Right lobe of liver (tissue), 6 donors: ENCODE measurements around the gene ZNF548. TPM values are rescaled to one million over a fixed set of nuclear protein-coding genes. Genes with fewer than 3 reads are reported as not detected.

Experiments
- ATAC-seq, 4 donors: fragments of 200-7000 bp; cut with Tn5 transposase; one replicate each; pipeline ENCODE4 v1.9.1; 2020; ENCODE audit warnings: mild to moderate bottlenecking in 4 of 4, moderate library complexity in 4 of 4
- DNase-seq, 3 donors: peaks; one replicate each; pipeline ENCODE4 v3.0.0-alpha.2; 2020
- H3K27ac ChIP-seq, 3 donors: fragments of 200-600 bp; one replicate each; pipeline ENCODE4 v1.8.0; 2022
- H3K27me3 ChIP-seq, 2 donors: fragments of 200-600 bp; one replicate each; pipeline ENCODE4 v1.8.0; 2022
- H3K36me3 ChIP-seq, 4 donors: fragments of 200-600 bp; sonication (generic) in 1 of 4; one replicate each; pipeline versions ENCODE4 v1.5.1 to v1.8.0; 2017 to 2022; ENCODE audit warnings: control low read depth in 1 of 4
- H3K4me1 ChIP-seq, 4 donors: fragments of 200-600 bp; sonication (generic) in 1 of 4; one replicate each; pipeline versions ENCODE4 v1.5.1 to v1.8.0; 2017 to 2022; ENCODE audit warnings: control low read depth in 1 of 4
- H3K4me3 ChIP-seq, 3 donors: fragments of 200-600 bp; one replicate each; pipeline ENCODE4 v1.8.0; 2022
- H3K9me3 ChIP-seq, 4 donors: fragments of 200-600 bp; sonication (generic) in 1 of 4; one replicate each; pipeline versions ENCODE4 v1.5.1 to v1.8.0; 2017 to 2022; ENCODE audit warnings: control low read depth in 1 of 4
- CTCF ChIP-seq, 4 donors: fragments of 200-600 bp in 3 of 4; fragments of 450-650 bp in 1 of 4; IDR thresholded peaks; one replicate each; pipeline versions ENCODE4 v1.5.1 to v1.8.0; 2016 to 2022; ENCODE audit warnings: antibody characterized with exemption in 4 of 4, mild to moderate bottlenecking in 2 of 4
- POLR2A ChIP-seq: fragments of 450-650 bp; IDR thresholded peaks from one replicate; pipeline ENCODE4 v1.6.1; 2017; ENCODE audit warnings: antibody characterized with exemption, mild to moderate bottlenecking
- WGBS: methylation state at CpG from one replicate; pipeline ENCODE4 v1.1.6; 2018; ENCODE audit warnings: low coverage, low lambda C conversion rate; ENCODE audit not compliant: insufficient coverage; ENCODE audit errors: missing lambda C conversion rate; 5-methylcytosine and 5-hydroxymethylcytosine counted together
- intact Hi-C, 2 donors: fragments of 100-400 bp; cut with DNase I; formaldehyde crosslinking; loops; one replicate each; pipeline versions ENCODE4 v1.11.2 to v1.14.1; 2022
- total RNA-seq, 6 experiments: library from RNA; depleted of rRNA in 2 of 6; stranded (reverse); fragments of >200 nt in 2 of 6; fragmentation: NEBNext Ultra II Directional in 3 of 6; extraction: Animal tissue kit (Norgen Biotek cat#: 25700) in 3 of 6; gene quantifications; one replicate each; pipeline versions ENCODE4 v1.1.0 to v1.2.4, GENCODE V29; 2016 to 2023
- donor health status: DM: no; HTN: yes; CAD: no.
- donor health status: DM: no; HTN: no; CAD: no.
- donor health status: DM: no; HTN: no; CAD: no.
- donor health status: DM: no; HTN: yes; CAD: no.
- donor health status: DM: no; HTN: yes; CAD: no.

ZNF548 gene
- total RNA-seq, 6 experiments from 2014 or later, result 2.3 to 7.0 (median 4.8) TPM

GRCh38 chr19:57452307-57452706 lies 62.7 kb downstream of the ZNF548 start:
- no peaks in the 10 kb centered on the region for H3K27me3 ChIP-seq
- H3K4me3 ChIP-seq, result no peak overlapping the region
- peaks cover 0 to 17% (median 4%) of the 10 kb centered on the region in 4 donors for H3K9me3 ChIP-seq
- DNase-seq (no peak), ATAC-seq (no peak)
- WGBS, result 95% methylated on average over 3 of the region's 3 CpGs
- H3K27ac ChIP-seq, result no peak overlapping the region
- TF ChIP-seq POLR2A (no peak), CTCF (IDR thresholded peaks at IDR 0.05) (no peak)
- intact Hi-C loops, result no loop called here
- H3K4me1 ChIP-seq, result no peaks in the 10 kb centered on the region
- no peaks in the 10 kb centered on the region for H3K36me3 ChIP-seq

Other genes starting within 250 kb of the ZNF548 start
- not detected for gene ZIM3, start 244.7 kb upstream of the ZNF548 start, total RNA-seq
- gene DUXA, start 222.4 kb upstream of the ZNF548 start, total RNA-seq, result not detected
- 10 to 100 TPM in 5 of 6 experiments, 1 to 10 TPM in 1; 9.9 to 14.4 (median 12.1) TPM for gene ZNF264, start 198.4 kb upstream of the ZNF548 start, total RNA-seq
- 1 to 10 TPM in 1 of 6 experiments, under 1 TPM in 3, not detected in 2; 0.53 to 1.1 (median 0.77) TPM for gene AURKC, start 158.8 kb upstream of the ZNF548 start, total RNA-seq
- gene ZNF805, start 149.2 kb upstream of the ZNF548 start, total RNA-seq, result 1 to 10 TPM; 3.9 to 6.3 (median 5.5) TPM
- 10 to 100 TPM; 15.7 to 24.2 (median 21.8) TPM for gene ZNF460, start 109.4 kb upstream of the ZNF548 start, total RNA-seq
- gene ZNF543, start 69.4 kb upstream of the ZNF548 start, total RNA-seq, result 1 to 10 TPM; 1.9 to 2.7 (median 2.4) TPM
- 1 to 10 TPM; 1.5 to 2.8 (median 2.1) TPM for gene ZNF304, start 38.6 kb upstream of the ZNF548 start, total RNA-seq
- gene TRAPPC2B, start 26.3 kb upstream of the ZNF548 start, total RNA-seq, result 10 to 100 TPM in 1 of 6 experiments, 1 to 10 TPM in 5; 1.1 to 10.8 (median 3.1) TPM
- 1 to 10 TPM in 2 of 6 experiments, under 1 TPM in 4; 0.31 to 1.6 (median 0.93) TPM for gene ZNF547, start 26.3 kb upstream of the ZNF548 start, total RNA-seq
- gene ZNF17, start 21.3 kb downstream of the ZNF548 start, total RNA-seq, result 1 to 10 TPM; 1.8 to 4.6 (median 3.4) TPM
- gene ZNF749, start 45.5 kb downstream of the ZNF548 start, total RNA-seq, result 1 to 10 TPM; 2.2 to 6.0 (median 3.8) TPM
- under 1 TPM; 0.11 to 0.48 (median 0.19) TPM for gene VN1R1, start 67.3 kb downstream of the ZNF548 start, total RNA-seq
- 1 to 10 TPM; 1.7 to 4.8 (median 2.6) TPM for gene ZNF772, start 87.7 kb downstream of the ZNF548 start, total RNA-seq
- 1 to 10 TPM; 2.4 to 4.7 (median 3.4) TPM for gene ZNF419, start 97.9 kb downstream of the ZNF548 start, total RNA-seq
- 1 to 10 TPM; 1.3 to 4.1 (median 2.2) TPM for gene ZNF773, start 110.1 kb downstream of the ZNF548 start, total RNA-seq
- gene ZNF549, start 137.5 kb downstream of the ZNF548 start, total RNA-seq, result 1 to 10 TPM in 2 of 6 experiments, under 1 TPM in 4; 0.61 to 1.8 (median 0.90) TPM
- 1 to 10 TPM in 5 of 6 experiments, under 1 TPM in 1; 0.92 to 6.9 (median 2.5) TPM for gene ZNF550, start 170.0 kb downstream of the ZNF548 start, total RNA-seq
- 1 to 10 TPM in 4 of 6 experiments, under 1 TPM in 2; 0.43 to 1.8 (median 1.2) TPM for gene ZNF416, start 189.1 kb downstream of the ZNF548 start, total RNA-seq
- gene ZIK1, start 194.3 kb downstream of the ZNF548 start, total RNA-seq, result 1 to 10 TPM in 1 of 6 experiments, under 1 TPM in 5; 0.31 to 4.2 (median 0.39) TPM
- gene ZNF530, start 210.0 kb downstream of the ZNF548 start, total RNA-seq, result 1 to 10 TPM in 1 of 6 experiments, under 1 TPM in 5; 0.25 to 1.2 (median 0.49) TPM
- 1 to 10 TPM; 3.6 to 8.9 (median 5.0) TPM for gene ZNF134, start 224.4 kb downstream of the ZNF548 start, total RNA-seq
- gene ZNF211, start 243.3 kb downstream of the ZNF548 start, total RNA-seq, result 1 to 10 TPM; 1.7 to 5.4 (median 3.9) TPM